Body of pancreas (tissue), 4 donors: ENCODE data around the gene KRTAP9-7. TPM values are rescaled to one million over a fixed set of nuclear protein-coding genes. Genes with fewer than 3 reads are reported as not detected.

Experiments
- ATAC-seq: fragments of 150-250 bp; one replicate; pipeline ENCODE4 v1.9.1; 2016
- DNase-seq, 4 donors: peaks; one replicate each; pipeline ENCODE4 v3.0.0-alpha.2; 2019
- H3K27ac ChIP-seq, 4 donors: fragments of 200-600 bp; sonication (generic); 1 replicate in 3 of 4; 2 replicates in 1 of 4; pipeline versions ENCODE4 v1.5.1 to v1.6.1; 2016 to 2019; ENCODE audit warnings: mild to moderate bottlenecking in 1 of 4, mixed read lengths in 1 of 4, moderate library complexity in 1 of 4
- H3K27me3 ChIP-seq, 2 donors: fragments of 200-600 bp; sonication (generic); one replicate each; pipeline ENCODE4 v1.6.0; 2016; ENCODE audit warnings: mild to moderate bottlenecking in 1 of 2
- H3K36me3 ChIP-seq, 2 donors: fragments of 200-600 bp; sonication (generic); replicated peaks in 1 of 2; 2 replicates each; pipeline ENCODE4 v1.5.1; 2016; ENCODE audit warnings: low read depth in 2 of 2; ENCODE audit not compliant: insufficient read depth in 1 of 2
- H3K4me1 ChIP-seq: fragments of 200-600 bp; sonication (generic); one replicate; pipeline ENCODE4 v1.6.0; 2016
- H3K4me3 ChIP-seq, 2 donors: fragments of 200-600 bp; sonication (generic); 1 replicate in 1 of 2; 2 replicates in 1 of 2; pipeline ENCODE4 v1.5.1; 2016 to 2019
- H3K9me3 ChIP-seq, 3 donors: fragments of 200-600 bp; sonication (generic); 1 replicate in 2 of 3; 2 replicates in 1 of 3; pipeline ENCODE4 v1.5.1; 2016
- POLR2A ChIP-seq, 3 donors: fragments of 450-650 bp; IDR thresholded peaks; one replicate each; pipeline ENCODE4 v1.6.1; 2016; ENCODE audit warnings: antibody characterized with exemption in 3 of 3, mild to moderate bottlenecking in 2 of 3
- WGBS, 2 donors: methylation state at CpG; one replicate each; pipeline ENCODE4 v1.1.5; 2017; 5-methylcytosine and 5-hydroxymethylcytosine counted together
- intact Hi-C: fragments of 100-400 bp; cut with DNase I; formaldehyde crosslinking; loops from one replicate; pipeline ENCODE4 v1.15.1; 2023
- total RNA-seq, 2 donors: library from RNA; depleted of rRNA; stranded (reverse); fragments of >200 nt; gene quantifications; one replicate each; pipeline ENCODE4 v1.1.0, GENCODE V29; 2016
- TF ChIP-seq, protein P1 (sequence below), 7 experiments: fragments of 450-650 bp in 4 of 7; fragments of 200-600 bp in 3 of 7; sonication (generic) in 3 of 7; IDR thresholded peaks; one replicate each; pipeline ENCODE4 v1.5.1; 2016 to 2019; ENCODE audit warnings: antibody characterized with exemption in 7 of 7

KRTAP9-7 gene
- total RNA-seq, 2 donors from 2014 or later, result not detected

DNA sequence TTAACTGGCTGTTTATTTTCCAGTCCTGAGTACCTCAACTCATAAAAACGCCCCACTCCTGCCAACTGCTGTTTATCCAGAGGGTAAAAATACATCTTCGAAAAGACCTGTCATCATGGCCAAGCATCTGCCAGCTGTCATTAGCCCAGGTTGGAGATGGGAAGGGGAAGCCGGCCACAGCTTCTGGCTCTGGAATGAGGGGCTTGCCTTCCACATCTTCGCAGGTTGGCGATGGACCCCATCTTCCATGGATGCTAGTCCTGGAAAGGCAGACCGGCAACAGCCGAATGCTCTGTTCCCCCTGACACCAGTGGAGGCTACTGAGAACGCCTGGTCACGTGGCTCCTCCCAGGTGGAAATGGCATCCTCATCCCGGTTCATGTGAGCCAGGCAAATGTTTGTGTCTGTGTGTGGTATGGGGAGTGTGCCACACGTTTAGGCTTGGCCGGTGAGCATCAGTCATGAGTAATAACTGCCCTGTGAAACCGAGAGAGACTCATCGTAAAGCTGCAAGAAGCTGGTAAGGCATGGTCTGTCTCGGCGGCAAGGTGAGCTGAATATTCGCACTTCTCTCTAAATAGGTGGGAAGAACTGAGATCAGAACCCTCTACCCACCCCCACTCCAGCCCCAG is 40.4 kb downstream of the KRTAP9-7 start:
- Histone ChIP-seq H3K27ac (no peak overlapping the region), H3K36me3 (no peaks in the 10 kb centered on the region), H3K4me1 (no peaks in the 10 kb centered on the region), H3K9me3 (peaks cover 0 to 11% (median 0%) of the 10 kb centered on the region in 3 donors), H3K4me3 (no peak overlapping the region), H3K27me3 (no peaks in the 10 kb centered on the region)
- DNase-seq (no peak), ATAC-seq (no peak)
- 64 to 66% methylated on average over 8 to 17 of the region's 17 CpGs for WGBS, 2 donors
- TF ChIP-seq POLR2A (IDR thresholded peaks at IDR 0.05), result no peak
- TF ChIP-seq, protein P1, sequence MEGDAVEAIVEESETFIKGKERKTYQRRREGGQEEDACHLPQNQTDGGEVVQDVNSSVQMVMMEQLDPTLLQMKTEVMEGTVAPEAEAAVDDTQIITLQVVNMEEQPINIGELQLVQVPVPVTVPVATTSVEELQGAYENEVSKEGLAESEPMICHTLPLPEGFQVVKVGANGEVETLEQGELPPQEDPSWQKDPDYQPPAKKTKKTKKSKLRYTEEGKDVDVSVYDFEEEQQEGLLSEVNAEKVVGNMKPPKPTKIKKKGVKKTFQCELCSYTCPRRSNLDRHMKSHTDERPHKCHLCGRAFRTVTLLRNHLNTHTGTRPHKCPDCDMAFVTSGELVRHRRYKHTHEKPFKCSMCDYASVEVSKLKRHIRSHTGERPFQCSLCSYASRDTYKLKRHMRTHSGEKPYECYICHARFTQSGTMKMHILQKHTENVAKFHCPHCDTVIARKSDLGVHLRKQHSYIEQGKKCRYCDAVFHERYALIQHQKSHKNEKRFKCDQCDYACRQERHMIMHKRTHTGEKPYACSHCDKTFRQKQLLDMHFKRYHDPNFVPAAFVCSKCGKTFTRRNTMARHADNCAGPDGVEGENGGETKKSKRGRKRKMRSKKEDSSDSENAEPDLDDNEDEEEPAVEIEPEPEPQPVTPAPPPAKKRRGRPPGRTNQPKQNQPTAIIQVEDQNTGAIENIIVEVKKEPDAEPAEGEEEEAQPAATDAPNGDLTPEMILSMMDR (IDR thresholded peaks at IDR 0.05), result no peak
- intact Hi-C loops, result no loop called here

DNA sequence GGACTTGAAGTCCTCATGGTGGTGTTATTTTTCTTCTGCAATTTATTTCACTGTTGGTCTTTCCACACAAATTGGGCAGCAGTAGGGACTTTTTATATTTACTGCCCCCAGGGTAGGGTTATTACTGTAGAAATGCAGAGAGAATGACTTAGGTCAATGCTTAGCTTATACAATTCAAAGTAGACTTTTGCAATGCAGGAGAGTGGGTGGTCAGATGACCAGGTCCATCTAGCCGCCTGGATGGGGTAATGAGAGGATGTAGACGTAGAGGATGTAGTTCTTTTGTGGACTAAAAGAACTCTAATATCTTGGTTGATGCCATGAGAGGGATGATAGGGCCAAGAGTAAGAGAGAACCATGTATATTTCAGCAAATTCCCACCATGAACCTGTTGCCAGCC is 42.7 kb downstream of the KRTAP9-7 start:
- Histone ChIP-seq H3K4me1 (no peaks in the 10 kb centered on the region), H3K27me3 (no peaks in the 10 kb centered on the region), H3K27ac (no peak overlapping the region), H3K9me3 (peaks cover 0 to 11% (median 0%) of the 10 kb centered on the region in 3 donors), H3K4me3 (no peak overlapping the region), H3K36me3 (no peaks in the 10 kb centered on the region)
- TF ChIP-seq POLR2A (IDR thresholded peaks at IDR 0.05), result no peak
- TF ChIP-seq, protein P1 (IDR thresholded peaks at IDR 0.05), result no peak
- WGBS, 2 donors, result 53 to 66% methylated on average over 2 of the region's 2 CpGs
- intact Hi-C loops, result no loop called here
- ATAC-seq (no peak), DNase-seq (no peak)

DNA sequence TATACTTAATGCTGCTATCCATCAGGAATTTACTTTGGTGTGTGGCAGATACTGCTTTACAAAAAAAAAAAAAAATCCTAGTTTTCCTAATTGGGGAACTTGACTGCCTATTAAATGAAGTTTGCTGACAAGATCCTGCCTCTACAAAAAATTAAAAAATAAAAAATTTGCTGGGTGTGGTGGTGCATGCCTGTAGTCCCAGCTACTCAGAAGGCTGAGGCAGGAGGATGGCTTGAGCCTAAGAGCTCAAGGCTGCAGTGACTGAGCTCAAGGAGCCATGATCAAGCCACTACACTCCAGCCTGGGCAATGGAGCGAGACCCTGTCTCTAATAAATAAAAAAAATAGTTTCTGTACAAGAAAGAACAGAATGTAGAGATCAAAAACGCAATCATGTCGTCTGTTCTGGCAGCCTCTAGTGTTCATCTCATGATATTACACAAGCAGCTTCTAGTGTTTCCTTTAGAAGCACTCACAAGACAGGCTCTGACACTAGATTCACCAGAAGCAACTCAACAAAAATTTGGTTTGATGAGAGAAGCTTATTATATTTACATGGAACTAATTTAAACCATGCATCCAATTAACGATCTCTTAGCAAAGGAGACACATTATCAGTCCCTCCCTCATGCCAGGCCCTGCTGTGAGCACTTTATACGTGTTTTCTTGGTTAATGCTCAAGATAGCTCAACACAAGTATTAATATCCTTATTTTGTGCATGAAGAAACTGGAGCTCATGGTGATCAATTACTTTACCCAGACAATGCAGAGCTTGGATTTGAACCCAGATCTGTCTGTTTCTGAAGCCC is 46.8 kb downstream of the KRTAP9-7 start:
- peak in 1 of 4 donors; percentile 17 for DNase-seq
- intact Hi-C loops, result no loop called here

DNA sequence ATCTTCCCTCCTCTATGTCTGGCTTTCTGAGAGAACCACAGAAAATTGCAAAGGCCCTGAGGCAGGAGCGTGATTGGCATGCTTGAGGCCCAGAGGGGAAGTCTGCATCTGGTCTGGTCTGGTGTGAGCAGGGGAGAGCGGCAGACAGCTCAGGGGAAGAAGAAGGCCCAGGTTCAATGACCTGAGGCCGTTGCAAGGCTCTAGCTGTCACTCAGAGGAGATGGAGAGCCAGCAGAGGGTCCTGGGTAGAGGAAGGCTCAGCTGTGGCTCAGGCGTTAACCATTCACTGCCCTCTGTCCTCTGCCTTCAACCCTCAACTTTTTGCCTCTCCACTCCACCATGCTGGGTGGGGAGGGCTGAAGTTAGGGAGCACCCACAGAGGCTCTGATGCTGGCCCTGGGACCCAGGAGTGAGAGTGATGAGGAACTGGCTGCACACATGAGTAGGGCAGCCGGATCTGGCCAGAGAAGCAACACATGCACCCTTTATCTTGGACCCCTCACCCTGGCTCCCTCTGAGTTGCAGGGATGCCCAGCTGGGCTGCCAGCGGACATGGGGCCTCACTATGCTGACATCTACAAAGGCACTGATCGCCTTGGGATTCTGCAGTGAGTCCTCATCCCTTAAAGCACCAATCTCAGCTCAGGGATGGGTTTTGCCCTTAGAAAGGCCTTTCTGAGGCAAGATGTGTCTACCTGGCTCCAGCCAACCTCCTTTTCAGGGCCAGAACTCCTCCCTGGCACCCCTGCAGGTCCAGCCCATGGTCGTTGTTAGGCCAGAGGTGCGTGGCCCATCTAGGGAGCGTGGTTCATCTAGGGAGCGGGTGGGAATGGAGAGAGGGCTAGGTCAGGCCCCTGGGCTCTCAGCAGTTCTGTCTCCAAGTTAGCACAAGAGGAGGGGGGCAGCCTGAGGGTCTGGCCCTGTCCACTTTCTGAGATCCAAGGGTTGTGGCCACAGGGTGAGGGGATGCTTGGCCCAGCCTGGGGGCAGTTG is 47.7 kb downstream of the KRTAP9-7 start:
- no peak for DNase-seq
- H3K36me3 ChIP-seq, result no peaks in the 10 kb centered on the region
- no peak for ATAC-seq
- 76% methylated on average over 8 to 11 of the region's 11 CpGs for WGBS, 2 donors
- no peaks in the 10 kb centered on the region for H3K4me1 ChIP-seq
- H3K9me3 ChIP-seq, result peaks cover 0 to 11% (median 0%) of the 10 kb centered on the region in 3 donors
- intact Hi-C loops, result no loop called here
- TF ChIP-seq, protein P1 (IDR thresholded peaks at IDR 0.05), result no peak
- TF ChIP-seq POLR2A (IDR thresholded peaks at IDR 0.05), result no peak
- no peaks in the 10 kb centered on the region for H3K27me3 ChIP-seq
- no peak overlapping the region for H3K27ac ChIP-seq
- no peak overlapping the region for H3K4me3 ChIP-seq

More for the DNA sequence above, 46.8 kb downstream of the KRTAP9-7 start:
- Histone ChIP-seq H3K27ac (no peak overlapping the region), H3K9me3 (peaks cover 0 to 11% (median 0%) of the 10 kb centered on the region in 3 donors), H3K27me3 (no peaks in the 10 kb centered on the region), H3K4me3 (no peak overlapping the region), H3K4me1 (no peaks in the 10 kb centered on the region), H3K36me3 (no peaks in the 10 kb centered on the region)
- ATAC-seq, result no peak
- 28 to 32% methylated on average over 5 of the region's 5 CpGs for WGBS, 2 donors
- TF ChIP-seq POLR2A (IDR thresholded peaks at IDR 0.05), result no peak
- TF ChIP-seq, protein P1 (IDR thresholded peaks at IDR 0.05), result peak in 6 of 7 experiments; percentile 54 to 68 (median 60)
